Lung (tissue), 12 donors: ENCODE measurements around the gene SLC35F3. TPM values are rescaled to one million over a fixed set of nuclear protein-coding genes. Genes with fewer than 3 reads are reported as not detected.

ENCODE experiments used
- ATAC-seq: fragments of 200-7000 bp; cut with Tn5 transposase; one replicate; pipeline ENCODE4 v1.9.1; 2020; ENCODE audit warnings: moderate number of reproducible peaks; ENCODE audit not compliant: insufficient read depth, low FRiP score
- DNase-seq, 3 donors: peaks; one replicate each; pipeline ENCODE4 v3.0.0-alpha.2; 2013 to 2017
- H3K27ac ChIP-seq, 2 donors: one replicate each; pipeline ENCODE4 v1.5.1; 2013; ENCODE audit warnings: mild to moderate bottlenecking in 2 of 2, moderate library complexity in 2 of 2, control low read depth in 1 of 2, inconsistent platforms in 1 of 2, low read depth in 1 of 2, low read length in 1 of 2
- H3K27me3 ChIP-seq, 3 donors: one replicate each; pipeline ENCODE4 v1.5.1; 2013; ENCODE audit warnings: low read length in 2 of 3; ENCODE audit not compliant: control insufficient read depth in 3 of 3, insufficient read depth in 3 of 3
- H3K36me3 ChIP-seq, 4 donors: one replicate each; pipeline ENCODE4 v1.5.1; 2013; ENCODE audit warnings: low read length in 4 of 4, mild to moderate bottlenecking in 1 of 4, moderate library complexity in 1 of 4; ENCODE audit not compliant: control insufficient read depth in 4 of 4, insufficient read depth in 4 of 4
- H3K4me1 ChIP-seq, 5 donors: one replicate each; pipeline ENCODE4 v1.5.1; 2013; ENCODE audit warnings: low read length in 5 of 5, mild to moderate bottlenecking in 2 of 5, moderate library complexity in 1 of 5; ENCODE audit not compliant: control insufficient read depth in 5 of 5, insufficient read depth in 5 of 5
- H3K4me3 ChIP-seq: one replicate; pipeline ENCODE4 v1.5.1; 2013; ENCODE audit warnings: mild to moderate bottlenecking, control low read depth, moderate library complexity
- H3K9ac ChIP-seq, 2 donors: one replicate each; pipeline ENCODE4 v1.5.1; 2013; ENCODE audit warnings: low read length in 2 of 2, control low read depth in 1 of 2; ENCODE audit not compliant: insufficient read depth in 1 of 2
- H3K9me3 ChIP-seq, 4 donors: one replicate each; pipeline ENCODE4 v1.5.1; 2013; ENCODE audit warnings: low read length in 3 of 4, mild to moderate bottlenecking in 1 of 4, moderate library complexity in 1 of 4; ENCODE audit not compliant: control insufficient read depth in 4 of 4, insufficient read depth in 3 of 4
- WGBS, 2 donors: extraction: QIAGEN DNeasy Blood & Tissue Kit; methylation state at CpG; one replicate each; pipeline ENCODE4 v1.1.7; 2013; 5-methylcytosine and 5-hydroxymethylcytosine counted together
- polyA plus RNA-seq, 2 donors: library from polyadenylated mRNA; stranded (reverse); fragments of 200-250 nt; gene quantifications; one replicate each; pipeline ENCODE4 v1.2.1, GENCODE V29; 2013
- total RNA-seq, 2 donors: library from RNA; depleted of rRNA in 1 of 2; stranded (reverse); fragments of >200 nt in 1 of 2; gene quantifications; one replicate each; pipeline ENCODE4 v1.2.1, GENCODE V29; 2014 to 2021
- TF ChIP-seq, protein P1 (sequence below): IDR thresholded peaks from 2 replicates; pipeline ENCODE4 v1.5.1; 2012; ENCODE audit warnings: mild to moderate bottlenecking; ENCODE audit errors: control extremely low read depth, extremely low read depth
- donor health status: control.
- donor health status: control.
- donor health status: Bipolar disorder and iron deficiency.
- donor health status: healthy.
- donor health status: DM: yes; HTN: yes; CAD: no.

Gene SLC35F3
- total and polyA plus RNA-seq, 4 donors: 0.09 to 1.4 (median 0.48) TPM

DNA sequence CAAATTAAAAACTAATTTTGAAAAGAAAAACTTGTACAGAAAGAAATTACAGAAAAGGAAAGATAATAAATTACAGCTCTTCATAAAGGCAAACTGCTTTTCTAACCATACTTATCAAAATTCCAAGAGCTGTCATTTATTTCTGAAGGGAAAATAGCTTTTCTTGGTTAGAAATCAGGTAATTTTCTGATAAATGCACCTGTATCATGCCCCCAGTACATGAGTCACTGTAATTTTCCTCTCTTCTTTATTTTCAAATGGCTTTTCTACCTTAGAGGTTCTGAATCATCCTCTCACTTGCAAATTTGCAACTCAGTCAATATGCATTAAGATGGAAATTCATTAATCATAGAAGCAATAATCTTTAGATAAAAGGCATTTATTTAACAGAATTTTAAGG lies 100.1 kb downstream of the SLC35F3 start:
- ATAC-seq: no peak
- no peak overlapping the region for H3K9ac ChIP-seq
- no peaks in the 10 kb centered on the region for H3K27me3 ChIP-seq
- no peak overlapping the region for H3K27ac ChIP-seq
- H3K36me3 ChIP-seq: no peaks in the 10 kb centered on the region
- H3K9me3 ChIP-seq: peaks cover 0 to 4% (median 1%) of the 10 kb centered on the region in 4 donors
- DNase-seq: no peak
- no peaks in the 10 kb centered on the region for H3K4me1 ChIP-seq
- H3K4me3 ChIP-seq: no peak overlapping the region
- TF ChIP-seq, protein P1, sequence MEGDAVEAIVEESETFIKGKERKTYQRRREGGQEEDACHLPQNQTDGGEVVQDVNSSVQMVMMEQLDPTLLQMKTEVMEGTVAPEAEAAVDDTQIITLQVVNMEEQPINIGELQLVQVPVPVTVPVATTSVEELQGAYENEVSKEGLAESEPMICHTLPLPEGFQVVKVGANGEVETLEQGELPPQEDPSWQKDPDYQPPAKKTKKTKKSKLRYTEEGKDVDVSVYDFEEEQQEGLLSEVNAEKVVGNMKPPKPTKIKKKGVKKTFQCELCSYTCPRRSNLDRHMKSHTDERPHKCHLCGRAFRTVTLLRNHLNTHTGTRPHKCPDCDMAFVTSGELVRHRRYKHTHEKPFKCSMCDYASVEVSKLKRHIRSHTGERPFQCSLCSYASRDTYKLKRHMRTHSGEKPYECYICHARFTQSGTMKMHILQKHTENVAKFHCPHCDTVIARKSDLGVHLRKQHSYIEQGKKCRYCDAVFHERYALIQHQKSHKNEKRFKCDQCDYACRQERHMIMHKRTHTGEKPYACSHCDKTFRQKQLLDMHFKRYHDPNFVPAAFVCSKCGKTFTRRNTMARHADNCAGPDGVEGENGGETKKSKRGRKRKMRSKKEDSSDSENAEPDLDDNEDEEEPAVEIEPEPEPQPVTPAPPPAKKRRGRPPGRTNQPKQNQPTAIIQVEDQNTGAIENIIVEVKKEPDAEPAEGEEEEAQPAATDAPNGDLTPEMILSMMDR: no peak

DNA sequence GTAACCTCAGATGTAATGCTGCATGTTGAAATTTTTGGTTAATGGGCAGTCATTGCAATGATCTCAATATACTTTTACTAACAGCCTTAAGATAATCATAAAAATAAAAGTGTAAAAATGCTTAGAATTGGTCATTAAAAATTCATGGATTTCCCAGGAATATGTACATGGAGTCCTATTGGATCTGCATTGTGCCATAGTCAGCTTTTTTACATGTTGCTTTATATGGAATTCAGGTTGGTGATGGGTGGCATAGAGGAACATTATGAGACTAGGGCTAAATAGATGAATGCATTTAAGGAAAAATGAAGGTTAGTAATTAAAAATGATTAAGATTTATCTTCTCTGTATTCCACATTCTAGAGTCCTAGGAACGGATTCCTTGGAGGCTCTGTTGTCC lies 103.2 kb downstream of the SLC35F3 start:
- H3K4me1 ChIP-seq: no peaks in the 10 kb centered on the region
- TF ChIP-seq, protein P1: no peak
- H3K36me3 ChIP-seq: no peaks in the 10 kb centered on the region
- no peak overlapping the region for H3K4me3 ChIP-seq
- no peak overlapping the region for H3K27ac ChIP-seq
- peaks cover 0 to 6% (median 1%) of the 10 kb centered on the region in 4 donors for H3K9me3 ChIP-seq
- WGBS, 2 donors: 80 to 87% methylated on average over 1 of the region's 1 CpG
- H3K27me3 ChIP-seq: no peaks in the 10 kb centered on the region
- H3K9ac ChIP-seq: no peak overlapping the region
- DNase-seq: no peak
- ATAC-seq: no peak

DNA sequence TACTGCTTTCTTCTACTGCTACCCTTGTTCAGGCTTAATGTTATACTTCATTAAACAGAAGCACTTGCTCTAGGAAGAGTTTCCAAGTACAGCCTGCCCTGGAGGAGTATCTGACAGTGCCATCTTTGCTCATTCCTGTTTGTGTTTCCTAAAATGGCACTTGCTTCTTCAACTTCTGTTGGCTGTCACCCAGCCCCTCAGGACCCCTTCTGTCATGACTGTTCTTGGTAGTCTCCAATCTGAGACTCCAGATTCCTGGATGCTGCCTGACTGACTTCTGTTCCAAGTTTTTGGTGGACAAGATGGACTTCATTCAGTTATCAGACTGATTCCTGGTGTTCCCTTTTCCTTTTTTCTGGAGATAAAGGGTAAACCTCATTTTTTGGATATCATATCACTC lies 104.1 kb downstream of the SLC35F3 start:
- Histone ChIP-seq H3K4me1 (no peaks in the 10 kb centered on the region), H3K4me3 (no peak overlapping the region), H3K9ac (no peak overlapping the region), H3K27me3 (no peaks in the 10 kb centered on the region), H3K9me3 (peaks cover 0 to 6% (median 1%) of the 10 kb centered on the region in 4 donors), H3K36me3 (no peaks in the 10 kb centered on the region), H3K27ac (no peak overlapping the region)
- TF ChIP-seq, protein P1: no peak
- DNase-seq (no peak), ATAC-seq (no peak)

DNA sequence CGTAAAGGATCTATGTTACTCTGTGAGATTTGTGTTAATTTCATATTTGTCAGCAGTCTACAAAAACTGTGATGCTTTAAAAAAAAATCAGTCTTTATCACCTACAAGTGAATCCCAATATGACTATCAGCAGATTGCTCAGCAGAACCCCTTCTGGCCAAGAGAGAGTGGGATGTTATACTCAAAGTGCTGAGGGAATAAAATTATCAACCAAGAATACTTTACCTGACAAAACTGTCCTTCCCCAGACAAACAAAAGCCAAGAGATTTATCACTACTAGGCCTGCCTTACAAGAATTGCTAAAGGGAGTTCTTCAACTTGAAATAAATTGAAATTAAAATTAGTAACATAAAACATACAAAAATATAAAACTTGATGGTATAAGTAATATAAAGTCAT lies 105.2 kb downstream of the SLC35F3 start:
- Histone ChIP-seq H3K36me3 (no peaks in the 10 kb centered on the region), H3K27ac (no peak overlapping the region), H3K4me1 (no peaks in the 10 kb centered on the region), H3K9me3 (peaks cover 0 to 6% (median 1%) of the 10 kb centered on the region in 4 donors), H3K4me3 (no peak overlapping the region), H3K9ac (no peak overlapping the region), H3K27me3 (no peaks in the 10 kb centered on the region)
- WGBS, 2 donors: 87 to 95% methylated on average over 1 of the region's 1 CpG
- ATAC-seq (no peak), DNase-seq (no peak)
- TF ChIP-seq, protein P1: no peak
